Testis (tissue), 3 donors: ENCODE results near the gene CACNA2D1. TPM values are rescaled to one million over a fixed set of nuclear protein-coding genes. Genes with fewer than 3 reads are reported as not detected.

Source experiments
- DNase-seq: peaks from one replicate; pipeline ENCODE4 v3.0.0-alpha.2; 2019
- H3K27ac ChIP-seq, 2 donors: fragments of 200-600 bp; sonication (generic); one replicate each; pipeline ENCODE4 v1.5.1; 2019
- H3K27me3 ChIP-seq: fragments of 200-600 bp; sonication (generic); one replicate; pipeline ENCODE4 v1.5.1; 2019
- H3K36me3 ChIP-seq: fragments of 200-600 bp; sonication (generic); one replicate; pipeline ENCODE4 v1.5.1; 2017; ENCODE audit warnings: low read depth; ENCODE audit errors: missing control alignments
- H3K4me1 ChIP-seq: fragments of 200-600 bp; sonication (generic); one replicate; pipeline ENCODE4 v1.5.1; 2019
- H3K4me3 ChIP-seq, 2 donors: fragments of 200-600 bp; sonication (generic); one replicate each; pipeline ENCODE4 v1.5.1; 2017 to 2019
- H3K9me3 ChIP-seq: fragments of 200-600 bp; sonication (generic); one replicate; pipeline ENCODE4 v1.5.1; 2017
- POLR2A ChIP-seq: fragments of 450-650 bp; IDR thresholded peaks from one replicate; pipeline ENCODE4 v1.6.1; 2017; ENCODE audit warnings: antibody characterized with exemption, mild to moderate bottlenecking, moderate library complexity
- WGBS, 2 donors: methylation state at CpG; one replicate each; pipeline ENCODE4 v1.1.5; 2018; 5-methylcytosine and 5-hydroxymethylcytosine counted together
- intact Hi-C: fragments of 100-400 bp; cut with DNase I; formaldehyde crosslinking; loops from one replicate; pipeline ENCODE4 v1.15.1; 2023; ENCODE audit warnings: low total_unique reads
- polyA plus RNA-seq: library from polyadenylated mRNA; stranded (reverse); fragments of 350-450 nt; fragmentation: Illumina TruSeq; extraction: RNeasy Lipid Tissue Mini Kit (QIAGEN cat#74804); gene quantifications from one replicate; pipeline ENCODE4 v1.2.3, GENCODE V29; 2014; ENCODE audit warnings: low read depth, low replicate concordance; ENCODE audit not compliant: insufficient read depth
- total RNA-seq, 2 donors: library from RNA; depleted of rRNA; stranded (reverse); fragments of >200 nt; gene quantifications; one replicate each; pipeline ENCODE4 v1.2.3, GENCODE V29; 2016
- TF ChIP-seq, protein P1 (sequence below), 3 experiments: fragments of 450-650 bp in 2 of 3; fragments of 200-600 bp in 1 of 3; sonication (generic) in 1 of 3; IDR thresholded peaks; one replicate each; pipeline ENCODE4 v1.5.1; 2016 to 2019; ENCODE audit warnings: antibody characterized with exemption in 3 of 3, mild to moderate bottlenecking in 2 of 3, moderate library complexity in 1 of 3

The CACNA2D1 gene
- total and polyA plus RNA-seq, 3 donors from 2014 or later = 5.4 to 29.1 (median 28.0) TPM

DNA sequence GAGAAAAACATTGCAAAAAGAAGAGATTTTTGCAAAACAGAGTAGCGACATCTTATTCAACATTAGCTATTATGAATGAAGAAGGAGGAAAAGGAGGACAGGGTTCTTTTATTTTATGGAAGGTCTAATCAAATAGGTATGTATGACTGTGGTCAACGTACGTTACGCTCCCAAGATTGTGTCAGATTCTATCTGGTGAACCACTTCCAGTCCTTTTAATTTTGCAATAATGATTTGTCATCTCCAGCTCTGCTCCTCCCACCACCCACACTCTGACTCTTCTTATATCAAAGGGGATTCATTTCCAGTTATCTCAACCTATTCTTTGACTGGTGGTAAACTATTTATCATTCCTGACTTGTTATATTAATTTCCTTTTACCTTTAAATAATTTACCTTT is 259.9 kb downstream of the CACNA2D1 start:
- WGBS, 2 donors = 63 to 93% methylated on average over 4 of the region's 4 CpGs
- no peak for TF ChIP-seq POLR2A
- TF ChIP-seq, protein P1, sequence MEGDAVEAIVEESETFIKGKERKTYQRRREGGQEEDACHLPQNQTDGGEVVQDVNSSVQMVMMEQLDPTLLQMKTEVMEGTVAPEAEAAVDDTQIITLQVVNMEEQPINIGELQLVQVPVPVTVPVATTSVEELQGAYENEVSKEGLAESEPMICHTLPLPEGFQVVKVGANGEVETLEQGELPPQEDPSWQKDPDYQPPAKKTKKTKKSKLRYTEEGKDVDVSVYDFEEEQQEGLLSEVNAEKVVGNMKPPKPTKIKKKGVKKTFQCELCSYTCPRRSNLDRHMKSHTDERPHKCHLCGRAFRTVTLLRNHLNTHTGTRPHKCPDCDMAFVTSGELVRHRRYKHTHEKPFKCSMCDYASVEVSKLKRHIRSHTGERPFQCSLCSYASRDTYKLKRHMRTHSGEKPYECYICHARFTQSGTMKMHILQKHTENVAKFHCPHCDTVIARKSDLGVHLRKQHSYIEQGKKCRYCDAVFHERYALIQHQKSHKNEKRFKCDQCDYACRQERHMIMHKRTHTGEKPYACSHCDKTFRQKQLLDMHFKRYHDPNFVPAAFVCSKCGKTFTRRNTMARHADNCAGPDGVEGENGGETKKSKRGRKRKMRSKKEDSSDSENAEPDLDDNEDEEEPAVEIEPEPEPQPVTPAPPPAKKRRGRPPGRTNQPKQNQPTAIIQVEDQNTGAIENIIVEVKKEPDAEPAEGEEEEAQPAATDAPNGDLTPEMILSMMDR (IDR thresholded peaks at IDR 0.05) = no peak

DNA sequence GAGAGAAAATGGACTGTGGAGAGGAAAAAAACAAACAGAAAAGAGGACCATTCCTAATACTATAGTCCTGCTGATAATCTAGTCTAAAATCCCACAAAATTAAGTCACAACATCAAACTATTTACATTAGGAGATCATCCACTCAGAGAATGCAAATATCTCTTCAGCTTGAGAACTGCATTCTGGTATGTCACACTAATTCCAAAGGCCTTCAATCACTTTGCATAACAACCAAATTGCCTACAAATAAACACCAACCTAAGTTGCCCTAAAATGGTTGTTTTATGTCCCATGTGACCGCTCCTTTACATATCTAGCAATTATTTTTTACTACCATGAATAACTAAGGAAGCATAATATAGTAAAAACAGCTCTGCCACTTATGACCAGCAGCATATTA is 264.3 kb downstream of the CACNA2D1 start:
- 93 to 97% methylated on average over 1 of the region's 1 CpG for WGBS, 2 donors
- H3K9me3 ChIP-seq = no peaks in the 10 kb centered on the region

More for the DNA sequence above, 259.9 kb downstream of the CACNA2D1 start:
- Histone ChIP-seq H3K27ac (no peak overlapping the region), H3K9me3 (no peaks in the 10 kb centered on the region), H3K4me1 (no peaks in the 10 kb centered on the region), H3K27me3 (no peaks in the 10 kb centered on the region), H3K4me3 (no peak overlapping the region), H3K36me3 (no peaks in the 10 kb centered on the region)
- DNase-seq = no peak
- intact Hi-C loops = no loop called here

GRCh38 chr7:82175319-82175718 is 268.3 kb downstream of the CACNA2D1 start:
- Histone ChIP-seq H3K4me3 (no peak overlapping the region), H3K27ac (no peak overlapping the region), H3K9me3 (no peaks in the 10 kb centered on the region), H3K27me3 (no peaks in the 10 kb centered on the region), H3K4me1 (no peaks in the 10 kb centered on the region), H3K36me3 (no peaks in the 10 kb centered on the region)
- WGBS, 2 donors = 74 to 79% methylated on average over 2 of the region's 2 CpGs
- DNase-seq = no peak
- intact Hi-C loops = no loop called here
- TF ChIP-seq, protein P1 (IDR thresholded peaks at IDR 0.05) = no peak
- no peak for TF ChIP-seq POLR2A

More for the DNA sequence above, 264.3 kb downstream of the CACNA2D1 start:
- Histone ChIP-seq H3K36me3 (no peaks in the 10 kb centered on the region), H3K4me3 (no peak overlapping the region), H3K27me3 (no peaks in the 10 kb centered on the region), H3K27ac (no peak overlapping the region), H3K4me1 (no peaks in the 10 kb centered on the region)
- no peak for DNase-seq
- intact Hi-C loops = no loop called here
- TF ChIP-seq, protein P1 (IDR thresholded peaks at IDR 0.05) = no peak
- TF ChIP-seq POLR2A = no peak

GRCh38 chr7:82173400-82174021 is 270.1 kb downstream of the CACNA2D1 start:
- DNase-seq = no peak
- H3K4me1 ChIP-seq = no peaks in the 10 kb centered on the region
- no peak overlapping the region for H3K4me3 ChIP-seq
- WGBS, 2 donors = 66 to 88% methylated on average over 4 of the region's 4 CpGs
- no peaks in the 10 kb centered on the region for H3K9me3 ChIP-seq
- no peaks in the 10 kb centered on the region for H3K27me3 ChIP-seq
- no peak for TF ChIP-seq POLR2A
- TF ChIP-seq, protein P1 (IDR thresholded peaks at IDR 0.05) = no peak
- no peaks in the 10 kb centered on the region for H3K36me3 ChIP-seq
- intact Hi-C loops = no loop called here
- no peak overlapping the region for H3K27ac ChIP-seq

DNA sequence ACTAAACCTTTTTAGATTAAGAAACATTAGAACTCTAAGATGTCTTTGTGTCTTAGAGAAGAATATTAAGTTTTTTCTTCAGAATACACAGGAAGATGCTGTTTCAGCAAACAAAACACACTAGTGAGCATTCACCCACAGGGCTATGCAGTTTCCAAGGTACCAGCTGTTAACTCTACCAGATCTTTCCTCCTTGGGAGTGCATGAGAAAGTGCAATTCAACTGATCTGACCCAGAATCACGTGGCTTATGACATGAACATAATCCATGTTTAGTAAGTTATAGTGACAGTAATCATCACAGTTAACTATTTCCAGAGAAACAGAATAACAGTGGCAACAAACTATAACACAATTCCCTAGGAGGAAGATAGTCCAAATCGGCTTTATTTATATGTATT is 270.7 kb downstream of the CACNA2D1 start:
- Histone ChIP-seq H3K9me3 (no peaks in the 10 kb centered on the region), H3K27ac (no peak overlapping the region), H3K4me3 (no peak overlapping the region), H3K36me3 (no peaks in the 10 kb centered on the region), H3K27me3 (no peaks in the 10 kb centered on the region), H3K4me1 (no peaks in the 10 kb centered on the region)
- no peak for DNase-seq
- intact Hi-C loops = no loop called here
- no peak for TF ChIP-seq POLR2A
- TF ChIP-seq, protein P1 (IDR thresholded peaks at IDR 0.05) = no peak
- WGBS, 2 donors = 64 to 71% methylated on average over 2 of the region's 2 CpGs
